Measurements from ENCODE around the gene DCP1B. TPM values are rescaled to one million over a fixed set of nuclear protein-coding genes. Genes with fewer than 3 reads are reported as not detected.

DCP1B gene
- total and polyA plus RNA-seq, 2 of the 4 experiments (the other 2 are of a cell fraction), result 13.3 to 19.7 TPM

DNA sequence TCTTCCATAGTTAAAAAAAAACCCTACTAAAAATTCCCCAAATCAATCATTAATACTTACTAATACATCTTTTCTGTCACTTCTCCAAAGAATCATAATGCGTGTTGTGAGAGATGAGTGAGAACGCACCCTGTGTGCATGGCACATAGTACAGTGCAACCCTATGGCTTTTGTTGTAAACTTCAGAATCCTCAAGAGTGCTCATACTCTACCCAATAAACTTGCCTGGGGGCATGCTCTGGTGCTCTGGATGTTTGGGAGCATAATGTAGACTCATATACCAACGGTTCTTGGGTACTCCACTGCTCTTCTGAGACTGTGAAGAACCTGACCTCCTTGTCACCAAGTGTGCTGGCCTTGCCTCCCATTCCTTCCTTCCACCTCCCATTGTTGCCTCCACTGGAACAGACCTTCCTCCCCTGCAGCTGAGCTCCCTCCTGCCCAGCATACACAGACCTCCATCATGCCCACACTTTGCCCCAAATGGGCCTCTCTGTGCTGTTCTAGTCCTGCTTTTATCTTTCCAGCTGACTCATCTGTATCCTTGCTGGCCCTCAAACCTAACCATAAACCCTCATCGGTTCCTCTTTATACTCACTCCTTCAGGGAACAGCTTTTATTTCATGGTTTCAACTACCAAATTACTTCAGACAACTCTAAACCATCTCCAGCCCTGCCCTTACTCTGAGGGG lies 8.9 kb downstream of the DCP1B start (continued):
- TF ChIP-seq SMC3 (IDR thresholded peaks at IDR 0.05; ENCODE audit: low read depth, low read length), result no peak

DNA sequence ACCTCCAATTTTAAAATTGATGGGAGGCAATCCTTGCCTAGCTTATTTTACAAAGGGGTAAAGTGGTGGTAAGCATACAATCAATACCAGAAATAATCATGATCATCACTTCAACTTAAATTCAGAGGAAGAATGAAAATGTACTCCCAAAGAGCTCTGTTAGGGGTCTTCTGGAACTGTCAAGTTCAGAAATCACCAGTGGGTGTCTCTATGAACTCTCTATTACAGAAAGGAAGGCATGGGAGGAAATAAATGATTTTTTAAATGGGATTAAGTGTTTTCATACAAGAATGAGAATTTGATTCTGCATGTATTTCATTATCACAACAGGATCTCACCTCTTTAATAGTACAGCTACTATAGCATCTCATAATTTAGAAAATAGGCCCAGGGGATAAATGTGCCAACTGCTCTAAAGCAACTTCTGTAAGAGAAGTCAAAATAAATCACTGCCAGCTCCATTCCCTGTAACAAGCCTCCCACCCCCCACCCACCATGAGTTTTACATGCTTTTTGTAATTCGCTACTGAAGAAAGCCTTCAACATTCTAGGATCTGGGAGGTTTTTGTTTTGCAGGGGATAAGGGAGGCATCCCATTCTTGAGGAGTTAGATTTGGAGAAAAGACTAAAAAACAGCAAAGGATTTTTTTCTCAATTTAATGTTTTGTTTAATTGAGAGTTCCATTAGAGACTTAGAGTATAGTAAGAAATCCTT lies 9.7 kb downstream of the DCP1B start:
- H3K9ac ChIP-seq (ENCODE audit: low read depth, low read length), result no peak overlapping the region
- no peak for DNase-seq
- H4K5ac ChIP-seq (ENCODE audit: low read depth, low read length), result peak overlapping the region; percentile 64
- peak overlapping the region; percentile 67 for H2BK120ac ChIP-seq (ENCODE audit: low read depth, low read length)
- BruUV-seq (replicated peaks), result no TSS peak
- H2AK5ac ChIP-seq (ENCODE audit: low read depth, low read length), result no peak overlapping the region
- H2BK20ac ChIP-seq (ENCODE audit: low read depth, low read length), result peak overlapping the region; percentile 71; the same call in 1 of the 2 replicates
- no peak overlapping the region for H3K4me3 ChIP-seq (ENCODE audit: insufficient read depth, low read depth, low read length)
- H2BK5ac ChIP-seq (ENCODE audit: low read depth, low read length, poor library complexity, severe bottlenecking), result peak overlapping the region; percentile 93
- H3K9me1 ChIP-seq (ENCODE audit: insufficient read depth, low read length), result peaks cover 18% of the 10 kb centered on the region
- peaks cover 14% of the 10 kb centered on the region for H3K36me3 ChIP-seq (ENCODE audit: control insufficient read depth, insufficient read depth, low read length)
- H3K56ac ChIP-seq (ENCODE audit: extremely low read depth, insufficient read depth, low read length), result peak overlapping the region; percentile 54
- H3K9me3 ChIP-seq (ENCODE audit: control insufficient read depth, insufficient read depth, low read length), result no peaks in the 10 kb centered on the region
- CTCF ChIA-PET, result interaction anchor here (0.5 to 1.5 kb wide), 5 partner anchors 15 to 40 kb away, joined by 3 to 4 read pairs (median 3); no protein-coding TSS in a partner anchor
- ATAC-seq (ENCODE audit: low read depth), result peak; percentile 9; the same call in 1 of the 2 replicates
- H3K14ac ChIP-seq (replicated peaks; ENCODE audit: low read depth, low read length), result no peak overlapping the region
- no peak overlapping the region for H2AK9ac ChIP-seq (replicated peaks; ENCODE audit: low read depth, low read length, poor library complexity)
- no CpG with 5 or more reads among the region's 1 CpG for WGBS, 2 experiments (ENCODE audit: extremely low coverage in 2 of 2, insufficient read length in 1 of 2)
- H3K4me2 ChIP-seq (ENCODE audit: low read depth, low read length), result peak overlapping the region; percentile 55; the same call in 1 of the 2 replicates
- H3K4ac ChIP-seq (ENCODE audit: low read depth, low read length), result peak overlapping the region; percentile 82
- H3K4me1 ChIP-seq (ENCODE audit: control insufficient read depth, insufficient read depth, low read length), result peaks cover 17% of the 10 kb centered on the region
- dilution Hi-C loops (cut with HindIII; ENCODE audit: low sequenced_read_pairs, unreplicated experiment) (no loop called here), intact Hi-C loops (cut with micrococcal nuclease) (loop anchor here (1.0 kb wide), 1 partner anchor 9 kb away; no protein-coding TSS in a partner anchor), in situ Hi-C loops (cut with MboI; ENCODE audit: low sequenced_read_pairs) (no loop called here)
- peak overlapping the region; percentile 68; the same call in 1 of the 2 replicates for H3K23ac ChIP-seq (ENCODE audit: low read depth, low read length)
- peak overlapping the region; percentile 23; the same call in 2 of the 3 replicates for H2BK15ac ChIP-seq (ENCODE audit: low read depth, low read length)
- POLR2A ChIA-PET (ENCODE audit: unreplicated experiment), result interaction anchor here (1.3 kb wide), 1 partner anchor 10 kb away, joined by 4 read pairs; the partner anchor contains the start of gene DCP1B
- H4K91ac ChIP-seq (ENCODE audit: insufficient read depth, low read depth, low read length), result peak overlapping the region; percentile 60
- peaks cover 29 to 57% of the 10 kb centered on the region in 2 experiments for H3K79me1 ChIP-seq (ENCODE audit: low read depth in 1 of 2, low read length in 2 of 2)
- peaks cover 8% of the 10 kb centered on the region; the same call in 1 of the 2 replicates for H4K20me1 ChIP-seq (ENCODE audit: insufficient read depth, low read length)
- no peak overlapping the region for H2AFZ ChIP-seq (replicated peaks; ENCODE audit: low read length, poor library complexity)
- TF ChIP-seq POLR2A (IDR thresholded peaks at IDR 0.05; ENCODE audit: low read depth, low read length), result no peak
- TF ChIP-seq, protein P1, sequence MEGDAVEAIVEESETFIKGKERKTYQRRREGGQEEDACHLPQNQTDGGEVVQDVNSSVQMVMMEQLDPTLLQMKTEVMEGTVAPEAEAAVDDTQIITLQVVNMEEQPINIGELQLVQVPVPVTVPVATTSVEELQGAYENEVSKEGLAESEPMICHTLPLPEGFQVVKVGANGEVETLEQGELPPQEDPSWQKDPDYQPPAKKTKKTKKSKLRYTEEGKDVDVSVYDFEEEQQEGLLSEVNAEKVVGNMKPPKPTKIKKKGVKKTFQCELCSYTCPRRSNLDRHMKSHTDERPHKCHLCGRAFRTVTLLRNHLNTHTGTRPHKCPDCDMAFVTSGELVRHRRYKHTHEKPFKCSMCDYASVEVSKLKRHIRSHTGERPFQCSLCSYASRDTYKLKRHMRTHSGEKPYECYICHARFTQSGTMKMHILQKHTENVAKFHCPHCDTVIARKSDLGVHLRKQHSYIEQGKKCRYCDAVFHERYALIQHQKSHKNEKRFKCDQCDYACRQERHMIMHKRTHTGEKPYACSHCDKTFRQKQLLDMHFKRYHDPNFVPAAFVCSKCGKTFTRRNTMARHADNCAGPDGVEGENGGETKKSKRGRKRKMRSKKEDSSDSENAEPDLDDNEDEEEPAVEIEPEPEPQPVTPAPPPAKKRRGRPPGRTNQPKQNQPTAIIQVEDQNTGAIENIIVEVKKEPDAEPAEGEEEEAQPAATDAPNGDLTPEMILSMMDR (conservative IDR thresholded peaks at IDR 0.05; ENCODE audit: low read depth, low read length), result 0 out of 2 replicates have a peak, but pooled peaks have one; percentile 11
- peak overlapping the region; percentile 91 for H3K27ac ChIP-seq (ENCODE audit: insufficient read depth, low read length)
- H3K27me3 ChIP-seq (ENCODE audit: control insufficient read depth, insufficient read depth, low read length), result no peaks in the 10 kb centered on the region
- peak overlapping the region; percentile 12 to 69 for H4K8ac ChIP-seq (ENCODE audit: low read depth in 2 of 2, low read length in 2 of 2)
- peak overlapping the region; percentile 73 for H3K18ac ChIP-seq (ENCODE audit: low read depth, low read length)
